ENCODE data around the gene HYAL3.

The HYAL3 gene

DNA sequence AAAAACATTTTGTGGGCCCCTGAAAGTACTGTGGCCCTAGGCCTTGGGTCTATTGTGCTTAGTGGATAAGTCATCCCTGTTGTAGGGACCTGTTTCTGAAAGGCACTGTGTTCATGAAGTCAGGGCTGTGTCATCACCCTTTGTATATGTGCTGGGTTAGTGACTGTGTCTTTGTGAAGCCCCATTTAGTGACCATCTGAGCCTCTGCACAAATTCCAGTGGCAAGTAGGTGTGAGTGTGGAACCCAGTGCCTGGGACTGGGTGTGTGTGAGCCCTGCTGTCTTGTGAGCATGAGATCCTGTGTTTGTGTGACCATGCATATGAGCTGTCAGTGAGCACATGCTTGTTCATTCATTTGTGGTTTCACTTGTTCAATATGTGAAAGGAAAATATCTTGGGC, 5.4 kb upstream of the HYAL3 start:
- H3K27ac ChIP-seq, result no peak overlapping the region
- H3K4me2 ChIP-seq (ENCODE audit: low read length), result no peak overlapping the region
- no peaks in the 10 kb centered on the region for H3K9me3 ChIP-seq (ENCODE audit: control insufficient read depth, low read length)
- no peaks in the 10 kb centered on the region for H3K36me3 ChIP-seq (ENCODE audit: control insufficient read depth, insufficient read depth, low read length)
- peaks cover 2% of the 10 kb centered on the region for H3K79me2 ChIP-seq
- TF ChIP-seq CTCF (IDR thresholded peaks at IDR 0.05), result no peak
- H3K9ac ChIP-seq, result no peak overlapping the region
- peaks cover 8% of the 10 kb centered on the region for H3K4me1 ChIP-seq
- no peak overlapping the region for H3K4me3 ChIP-seq (ENCODE audit: low read depth, low read length)
- no peak overlapping the region for H2AFZ ChIP-seq
- H3K27me3 ChIP-seq (ENCODE audit: control insufficient read depth, insufficient read depth, low read length), result no peaks in the 10 kb centered on the region

DNA sequence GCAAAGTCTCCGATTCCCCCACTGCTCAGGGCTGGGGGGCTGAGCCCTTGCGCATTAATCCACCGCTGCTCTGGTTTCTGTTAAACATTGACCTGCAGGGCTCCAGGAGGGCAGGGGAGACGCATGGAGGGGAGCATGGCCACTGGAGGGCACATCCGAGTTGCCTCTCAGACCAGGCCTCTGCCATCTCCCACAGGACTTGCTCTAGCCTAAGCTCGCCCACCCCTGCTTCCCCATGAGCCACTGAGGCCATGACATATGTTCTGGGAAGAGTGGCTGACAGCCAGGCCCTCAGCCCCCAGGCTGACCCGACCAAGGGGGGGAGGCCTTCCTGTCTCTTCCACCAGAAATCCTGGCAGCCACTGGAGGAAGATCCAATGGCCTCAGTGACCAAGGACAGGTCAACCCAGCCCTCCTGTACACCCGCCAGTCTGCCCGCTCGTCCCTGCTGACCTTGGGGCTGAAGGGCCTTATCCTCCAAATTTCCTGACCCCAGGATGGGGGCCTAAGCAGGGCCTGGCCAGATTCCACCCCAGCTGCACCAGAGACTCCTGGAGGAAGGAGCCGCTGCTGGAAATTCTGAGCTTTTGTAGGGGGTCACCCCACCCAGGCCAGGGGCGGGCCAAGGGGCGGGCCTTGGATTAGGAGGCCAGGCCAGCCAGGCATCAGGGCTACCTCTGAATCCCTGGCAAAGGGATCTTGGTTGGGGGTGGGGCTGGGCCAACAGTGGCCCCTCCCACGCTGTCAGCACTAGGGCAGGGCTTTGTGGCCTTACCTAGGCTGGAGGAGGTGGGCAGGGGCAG, 4.0 kb upstream of the HYAL3 start, which contains the start of gene HYAL1:
HYAL1 (minus strand) TSS at position 562 of the 803 bp plus-strand sequence. CDS start 618 bp downstream, outside the sequence.
- Histone ChIP-seq H3K9me3 (ENCODE audit: control insufficient read depth, low read length) (no peaks in the 10 kb centered on the region), H3K9ac (no peak within 1 kb of the TSS), H3K27ac (peak within 1 kb of the TSS; percentile 42), H2AFZ (no peak within 1 kb of the TSS), H3K4me2 (ENCODE audit: low read length) (peak within 1 kb of the TSS; percentile 89), H3K79me2 (peaks cover 2% of the 10 kb centered on the region), H3K27me3 (ENCODE audit: control insufficient read depth, insufficient read depth, low read length) (no peaks in the 10 kb centered on the region), H3K4me1 (peaks cover 15% of the 10 kb centered on the region), H3K36me3 (ENCODE audit: control insufficient read depth, insufficient read depth, low read length) (no peaks in the 10 kb centered on the region), H3K4me3 (ENCODE audit: low read depth, low read length) (peak within 1 kb of the TSS; percentile 67)
- TF ChIP-seq CTCF (IDR thresholded peaks at IDR 0.05), result no peak

- Histone ChIP-seq H3K27ac (peak overlapping the region; percentile 30), H3K4me2 (ENCODE audit: low read length) (peak overlapping the region; percentile 89), H2AFZ (no peak overlapping the region), H3K27me3 (ENCODE audit: control insufficient read depth, insufficient read depth, low read length) (no peaks in the 10 kb centered on the region), H3K9ac (no peak overlapping the region), H3K79me2 (peaks cover 2% of the 10 kb centered on the region), H3K4me1 (peaks cover 17% of the 10 kb centered on the region), H3K9me3 (ENCODE audit: control insufficient read depth, low read length) (no peaks in the 10 kb centered on the region), H3K36me3 (ENCODE audit: control insufficient read depth, insufficient read depth, low read length) (no peaks in the 10 kb centered on the region), H3K4me3 (ENCODE audit: low read depth, low read length) (peak overlapping the region; percentile 67)
- TF ChIP-seq CTCF (IDR thresholded peaks at IDR 0.05), result no peak
Measured at GRCh38 chr3:50302095-50303012, 3.1 kb upstream of the HYAL3 start.

DNA sequence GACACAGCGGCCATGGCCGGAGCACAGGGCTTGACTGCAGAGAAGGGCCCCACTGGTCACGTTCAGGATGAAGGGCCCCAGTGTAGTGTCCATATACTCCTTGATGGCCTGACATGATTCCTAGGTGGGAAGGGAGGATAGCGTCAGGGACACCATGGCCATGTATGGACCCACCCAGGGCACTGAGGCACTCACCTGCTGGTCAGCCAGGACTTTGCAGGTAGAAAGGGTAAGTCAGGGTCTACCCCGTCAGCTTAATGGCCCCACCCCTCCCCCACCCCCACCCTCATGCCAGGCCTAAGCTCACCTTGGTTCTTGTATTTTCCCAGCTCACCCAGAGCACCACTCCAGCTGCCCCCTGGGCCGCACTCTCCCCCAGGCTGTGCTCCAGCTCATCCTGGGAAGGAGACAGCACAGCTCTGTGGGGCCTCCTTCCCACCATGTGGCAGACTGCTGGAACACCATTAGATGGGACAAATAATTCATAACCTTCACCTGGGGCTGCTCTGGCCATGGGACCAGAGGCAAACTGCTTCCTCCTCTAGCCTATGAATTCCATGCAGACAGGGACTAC, 1.6 kb upstream of the HYAL3 start:
- no peaks in the 10 kb centered on the region for H3K9me3 ChIP-seq (ENCODE audit: control insufficient read depth, low read length)
- H2AFZ ChIP-seq, result no peak overlapping the region
- H3K4me1 ChIP-seq, result peaks cover 17% of the 10 kb centered on the region
- no peaks in the 10 kb centered on the region for H3K36me3 ChIP-seq (ENCODE audit: control insufficient read depth, insufficient read depth, low read length)
- peak overlapping the region; percentile 82 for H3K27ac ChIP-seq
- H3K27me3 ChIP-seq (ENCODE audit: control insufficient read depth, insufficient read depth, low read length), result no peaks in the 10 kb centered on the region
- H3K9ac ChIP-seq, result no peak overlapping the region
- H3K79me2 ChIP-seq, result peaks cover 2% of the 10 kb centered on the region
- H3K4me3 ChIP-seq (ENCODE audit: low read depth, low read length), result no peak overlapping the region
- no peak for TF ChIP-seq CTCF (IDR thresholded peaks at IDR 0.05)
- H3K4me2 ChIP-seq (ENCODE audit: low read length), result no peak overlapping the region

Data from parathyroid adenoma (tissue), 2 donors.